GM21423 (cell line): ENCODE measurements around the gene FAM187B.
"Not testable (repeated sequence)": the region's sequence is repeated elsewhere in the genome, so short reads cannot be mapped to it uniquely, and the experiment has no call there.

ENCODE experiments used
- ATAC-seq: cut with Tn5 transposase; IDR thresholded peaks from one replicate; pipeline ENCODE4 v1.9.1; 2021; ENCODE audit warnings: mild to moderate bottlenecking, moderate library complexity; ENCODE audit not compliant: unreplicated experiment

FAM187B gene

DNA sequence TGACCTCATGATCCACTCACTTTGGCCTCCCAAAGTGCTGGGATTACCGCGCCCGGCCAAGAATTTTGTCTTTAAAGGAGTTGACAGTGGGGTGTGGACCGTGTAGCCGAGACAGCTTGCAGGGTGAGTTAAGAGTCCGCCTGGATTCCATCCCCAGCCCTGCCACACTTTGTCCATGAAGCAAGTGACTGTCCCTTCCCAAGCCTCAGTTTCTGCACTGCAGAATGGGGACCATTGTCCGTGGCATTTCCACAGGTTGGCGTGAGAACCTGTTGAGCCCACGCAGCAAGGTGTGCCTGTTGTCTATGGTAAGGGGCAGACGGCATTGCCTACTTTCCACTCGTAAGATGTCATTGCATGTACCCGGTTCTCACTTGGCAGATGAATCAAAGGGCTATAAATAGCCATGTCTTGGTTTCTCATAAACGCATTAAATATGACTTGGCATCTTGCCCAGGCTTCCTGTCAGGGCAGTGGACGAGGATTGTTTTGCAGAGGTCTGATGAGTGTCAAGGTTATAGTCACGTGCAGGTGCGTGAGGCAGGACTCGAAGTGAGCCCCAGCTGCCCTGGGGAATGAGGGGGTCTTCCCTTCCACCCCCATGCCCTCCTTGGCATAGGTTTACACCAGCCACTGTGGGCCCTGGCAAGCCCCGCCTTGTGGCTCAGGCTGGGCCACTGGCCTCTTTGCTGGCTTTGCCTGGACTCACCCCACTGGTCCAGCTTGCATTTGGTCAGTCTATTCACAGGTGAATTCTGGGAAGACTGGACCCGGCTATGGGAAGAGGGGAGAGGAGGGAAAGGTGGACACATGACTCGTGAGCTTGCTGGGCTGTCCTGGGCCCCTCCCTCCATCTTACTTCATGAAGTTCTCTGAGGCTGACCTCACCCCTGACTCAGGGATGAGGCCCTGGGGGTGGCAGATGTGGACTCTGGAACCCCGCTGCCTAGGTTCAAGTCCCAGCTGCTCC lies 14.6 kb downstream of the FAM187B start:
- ATAC-seq, result peak; percentile 51

DNA sequence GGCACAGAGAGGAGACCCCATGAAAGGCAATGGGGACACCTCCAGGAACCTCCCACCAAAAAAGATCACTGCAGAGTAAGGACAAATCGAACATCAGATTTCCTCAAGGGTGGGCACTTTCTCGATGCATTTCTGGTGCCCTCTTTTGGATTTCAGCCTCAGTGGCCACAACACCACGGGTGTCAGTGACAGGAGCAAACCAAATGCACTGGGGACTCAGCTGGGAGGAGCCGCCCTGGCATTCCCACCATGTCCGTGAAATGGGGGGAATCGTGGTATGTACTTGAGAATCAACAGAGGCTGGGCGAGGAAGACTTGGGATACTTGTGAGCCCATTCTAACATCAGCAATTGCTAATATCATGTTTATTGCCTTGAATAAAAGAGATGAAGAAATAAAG lies 16.3 kb downstream of the FAM187B start:
- no peak for ATAC-seq

DNA sequence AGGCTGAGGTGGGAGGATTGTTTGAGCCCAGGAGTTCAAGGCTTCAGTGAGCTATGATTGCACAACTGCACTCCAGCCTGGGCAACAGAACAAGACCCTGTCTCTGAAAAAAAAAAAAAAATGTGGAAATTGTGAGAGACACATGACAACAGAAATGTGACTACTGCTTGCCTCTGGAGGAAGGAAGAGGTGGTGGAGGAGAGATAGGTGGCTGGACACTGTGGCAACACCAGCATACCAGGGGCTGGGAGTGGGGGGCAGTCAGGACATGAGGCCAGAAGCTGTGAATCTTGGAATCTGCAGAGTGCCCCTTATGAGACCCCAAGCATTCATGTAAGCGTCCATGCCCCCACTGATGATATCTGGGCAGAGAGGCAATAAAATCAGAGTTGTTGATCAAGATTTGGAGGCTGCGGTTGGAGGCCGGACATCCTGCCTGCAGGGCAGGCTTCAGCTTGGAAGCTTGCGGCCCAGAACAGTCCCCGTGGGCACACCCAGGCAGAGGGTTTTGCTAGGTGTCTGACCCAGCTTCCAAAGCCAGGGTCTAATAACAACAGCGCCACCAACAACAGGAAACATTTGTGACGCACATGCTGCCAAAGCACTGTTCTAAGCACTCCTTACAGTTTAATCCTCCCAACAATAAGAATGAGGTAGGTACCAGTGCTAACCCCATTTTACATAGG lies 16.9 kb downstream of the FAM187B start:
- no peak for ATAC-seq

DNA sequence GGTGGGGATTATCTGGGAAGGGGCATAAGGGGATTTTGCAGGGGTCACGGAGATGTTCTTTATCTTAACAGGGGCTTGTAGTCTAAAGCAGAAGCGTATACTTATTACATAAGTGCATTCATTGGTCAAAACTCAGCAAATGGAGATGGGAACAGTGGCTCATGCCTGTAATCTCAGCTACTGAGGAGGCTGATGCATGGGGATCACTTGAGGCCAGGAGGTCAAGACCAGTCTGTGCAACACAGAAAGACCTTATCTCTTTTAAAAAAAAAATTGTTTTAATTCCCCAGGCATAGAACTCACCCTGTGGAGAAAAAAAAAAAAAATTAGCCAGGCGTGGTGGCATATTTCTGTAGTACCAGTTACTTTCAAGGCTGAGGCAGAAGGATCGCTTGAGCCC lies 18.9 kb downstream of the FAM187B start:
- no peak for ATAC-seq

DNA sequence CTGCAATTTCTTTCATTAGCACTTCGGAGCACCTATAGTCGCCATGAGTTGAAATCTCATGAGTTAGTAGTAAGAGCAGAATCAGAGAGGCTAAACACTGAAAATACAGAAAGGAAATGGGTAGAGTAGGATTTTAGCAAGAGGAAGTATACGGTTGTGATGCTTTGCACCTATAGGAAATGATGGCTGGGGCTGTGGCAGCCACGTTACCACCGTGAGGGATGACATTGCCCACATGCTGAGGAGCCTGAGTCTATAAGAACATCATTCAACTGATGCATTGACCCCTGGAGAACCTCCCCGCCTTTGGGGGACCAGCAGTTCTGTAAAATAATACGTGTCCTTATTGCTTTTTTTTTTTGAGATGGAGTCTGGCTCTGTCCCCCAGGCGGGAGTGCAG lies 20.4 kb downstream of the FAM187B start:
- ATAC-seq, result no peak

DNA sequence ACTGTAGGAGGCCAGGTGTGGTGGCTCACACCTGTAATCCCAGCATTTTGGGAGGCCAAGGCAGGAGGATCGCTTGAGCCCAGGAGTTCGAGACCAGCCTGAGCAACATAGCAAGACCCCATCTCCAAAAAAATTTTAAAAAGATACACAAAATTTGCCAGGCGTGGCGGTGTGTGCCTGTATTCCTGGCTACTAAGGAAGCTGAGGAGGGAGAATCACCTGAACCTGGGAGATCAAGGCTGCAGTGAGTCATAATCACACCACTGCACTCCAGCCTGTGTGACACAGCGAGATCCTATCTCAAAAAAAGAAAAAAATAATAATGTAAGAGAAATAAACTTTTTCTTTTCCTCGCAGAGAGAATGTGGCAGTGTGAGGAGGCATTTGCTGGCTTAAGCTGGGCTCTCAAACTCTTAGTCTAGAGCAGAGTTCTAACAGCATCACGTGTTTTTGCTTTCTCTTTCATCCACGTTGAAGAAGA lies 21.1 kb downstream of the FAM187B start:
- no peak for ATAC-seq

DNA sequence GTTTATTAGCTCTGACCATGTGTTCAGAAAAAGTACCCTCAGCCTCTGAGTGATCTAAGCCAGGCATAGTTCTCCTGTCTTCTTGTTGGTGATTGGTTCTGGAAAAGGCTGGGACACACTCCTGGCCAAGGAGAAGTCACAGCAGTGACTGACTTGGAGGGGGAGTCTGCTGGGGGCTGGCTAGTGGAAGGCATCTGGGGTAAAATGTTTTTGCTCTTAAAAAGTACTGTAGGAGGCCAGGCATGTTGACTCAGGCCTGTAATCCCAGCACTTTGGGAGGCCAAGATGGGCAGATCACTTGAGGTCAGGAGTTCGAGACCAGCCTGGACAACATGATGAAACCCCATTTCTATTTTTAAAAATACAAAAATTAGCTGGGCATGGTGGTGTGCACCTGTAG lies 21.7 kb downstream of the FAM187B start:
- ATAC-seq, result no peak

DNA sequence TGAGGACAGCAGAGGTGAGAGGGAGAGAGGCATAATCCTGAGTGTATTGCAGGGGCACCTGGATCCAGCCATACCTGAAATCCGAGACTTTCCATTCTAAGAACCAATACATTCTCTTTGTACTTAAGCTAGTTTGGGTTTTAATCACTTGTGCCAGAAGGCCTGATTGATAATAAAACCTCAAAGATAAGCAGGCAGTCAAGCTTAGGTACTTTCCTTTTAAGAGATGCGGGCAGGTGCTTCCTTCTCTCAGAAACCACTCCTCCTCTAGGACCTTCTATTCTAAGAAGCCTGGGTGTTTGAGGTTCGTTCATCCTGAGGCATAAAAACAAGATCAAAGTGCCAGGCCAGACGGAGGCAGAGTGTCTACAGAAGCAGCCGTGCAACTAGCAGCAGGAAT lies 22.2 kb downstream of the FAM187B start:
- ATAC-seq, result no peak

DNA sequence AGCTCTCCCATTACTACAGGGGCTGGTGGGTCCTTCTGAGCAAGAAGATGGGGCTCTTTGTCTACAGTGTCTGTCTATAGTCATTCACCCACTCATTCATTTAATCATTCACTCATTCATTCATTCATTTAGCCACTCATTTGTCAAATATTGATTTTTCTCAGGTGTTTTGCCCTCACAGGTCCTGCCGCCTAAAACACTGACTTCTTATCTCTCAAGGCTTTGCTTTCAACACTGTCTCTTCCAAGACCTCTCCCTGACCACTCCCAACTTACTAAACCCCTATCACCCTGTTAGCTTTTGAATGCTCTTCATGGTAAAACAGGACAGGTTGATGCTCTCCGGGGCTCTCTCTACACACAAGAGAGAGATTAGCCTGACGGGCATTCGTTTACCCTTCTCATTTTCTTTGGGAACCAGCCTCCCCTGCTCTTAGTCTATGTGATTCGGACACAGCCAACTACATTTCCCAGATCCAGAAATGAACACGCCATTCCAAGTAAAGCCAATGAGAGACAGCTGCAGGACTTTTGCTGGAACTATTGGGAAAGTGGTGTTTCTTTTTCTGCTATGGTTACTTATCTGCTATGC lies 22.7 kb downstream of the FAM187B start:
- ATAC-seq, result peak; percentile 19

DNA sequence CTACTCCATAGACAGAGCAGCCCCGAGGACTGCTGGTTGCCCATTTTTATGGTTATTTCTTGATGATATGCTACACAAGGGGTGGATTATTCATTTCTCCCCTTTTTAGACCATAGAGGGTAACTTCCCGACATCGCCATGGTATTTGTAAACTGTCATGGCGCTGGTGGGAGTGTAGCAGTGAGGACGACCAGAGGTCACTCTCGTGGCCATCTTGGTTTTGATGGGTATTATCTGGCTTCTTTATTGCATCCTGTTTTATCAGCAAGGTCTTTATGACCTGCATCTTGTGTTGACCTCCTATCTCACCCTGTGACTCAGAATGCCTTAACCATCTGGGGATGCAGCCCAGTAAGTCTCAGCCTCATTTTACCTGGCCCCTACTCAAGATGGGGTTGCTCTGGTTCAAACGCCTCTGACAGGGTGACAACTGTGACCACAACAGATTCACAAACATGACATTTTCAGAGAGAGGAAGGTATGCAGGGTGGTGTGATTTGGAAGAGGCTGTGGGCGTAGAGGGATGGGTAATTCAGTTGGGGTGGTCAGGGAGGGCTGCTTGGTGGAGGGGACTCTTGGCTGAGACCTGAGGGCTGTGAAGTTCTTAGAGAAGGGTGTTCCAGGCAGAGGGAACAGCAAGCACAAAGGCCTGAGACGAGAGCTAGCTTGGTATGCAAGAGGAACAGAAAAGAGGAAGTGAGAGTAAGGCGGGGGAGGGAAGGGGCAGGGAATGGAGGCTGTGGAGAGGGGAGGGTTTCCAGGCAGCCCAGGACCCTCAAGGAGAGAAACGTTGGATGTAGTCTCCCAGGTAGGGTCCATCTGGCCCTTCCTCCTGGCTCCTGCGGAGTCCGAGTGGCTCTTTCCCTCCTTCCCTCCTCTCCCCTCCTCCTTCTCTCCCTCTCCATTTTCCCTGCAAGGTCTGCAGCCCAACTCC lies 23.5 kb downstream of the FAM187B start:
- ATAC-seq, result peak; percentile 78

DNA sequence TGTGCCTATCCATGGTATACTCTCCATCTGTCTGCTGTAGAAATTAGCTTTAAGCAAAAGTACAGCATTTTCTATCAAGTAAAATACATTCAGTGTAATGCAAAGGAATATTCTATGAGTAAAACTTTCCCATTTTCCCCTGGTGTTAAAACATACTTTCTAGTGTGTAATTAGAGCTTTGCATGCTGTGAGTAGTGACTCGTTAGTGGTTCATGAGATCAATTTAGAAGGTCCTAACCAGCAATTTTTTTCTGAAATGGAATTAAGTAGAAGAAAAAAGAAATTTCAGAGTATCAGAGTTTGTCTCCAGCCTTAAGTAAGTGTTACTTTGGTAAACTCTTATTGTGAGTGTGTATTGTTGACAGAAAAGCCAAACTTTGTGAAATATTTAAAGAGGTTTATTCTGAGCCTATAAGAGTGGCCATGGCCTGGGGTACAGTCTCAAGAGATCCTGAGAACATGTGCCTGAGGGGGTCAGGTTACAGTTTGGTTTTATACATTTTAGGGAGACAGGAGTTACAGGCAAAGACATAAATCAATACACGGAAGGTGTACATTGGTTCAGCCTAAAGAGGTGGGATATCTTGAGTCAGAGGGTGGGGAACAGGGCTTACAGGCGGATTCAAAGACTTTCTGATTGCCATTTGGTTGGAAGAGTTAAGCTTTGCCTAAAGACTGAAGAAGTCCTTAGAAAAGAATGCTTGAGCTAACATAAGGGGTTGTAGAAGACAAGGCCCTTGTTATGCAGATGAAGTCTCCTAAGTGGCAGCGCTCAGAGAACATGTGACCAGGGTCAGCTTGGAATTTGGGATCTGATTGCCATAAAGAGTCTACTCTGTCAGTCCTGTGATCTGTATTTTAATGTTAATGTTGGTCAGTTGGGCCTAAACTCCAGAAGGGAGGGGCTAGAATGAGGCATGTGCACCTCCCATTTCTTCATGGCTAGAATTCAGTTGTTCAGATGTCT lies 25.5 kb downstream of the FAM187B start:
- ATAC-seq, result no peak

DNA sequence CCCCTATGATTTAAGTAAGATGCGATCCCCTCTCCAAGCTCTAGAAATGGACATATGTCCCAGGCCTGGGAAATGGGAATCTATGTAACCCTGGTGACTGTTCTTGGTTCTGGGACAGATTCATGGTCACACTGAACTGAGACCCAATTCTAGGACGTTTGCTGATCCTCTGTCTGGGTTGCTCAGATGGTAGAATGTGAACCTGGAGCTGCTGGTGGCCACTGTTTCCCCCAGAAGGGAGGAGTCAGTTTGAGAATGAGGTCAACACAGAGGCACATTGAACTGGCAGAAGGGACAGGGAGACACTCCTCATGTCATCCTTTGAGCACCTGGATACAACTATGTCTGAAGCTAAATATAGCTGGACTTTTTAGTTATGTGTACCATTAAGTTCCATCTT lies 29.1 kb downstream of the FAM187B start:
- ATAC-seq, result no peak

DNA sequence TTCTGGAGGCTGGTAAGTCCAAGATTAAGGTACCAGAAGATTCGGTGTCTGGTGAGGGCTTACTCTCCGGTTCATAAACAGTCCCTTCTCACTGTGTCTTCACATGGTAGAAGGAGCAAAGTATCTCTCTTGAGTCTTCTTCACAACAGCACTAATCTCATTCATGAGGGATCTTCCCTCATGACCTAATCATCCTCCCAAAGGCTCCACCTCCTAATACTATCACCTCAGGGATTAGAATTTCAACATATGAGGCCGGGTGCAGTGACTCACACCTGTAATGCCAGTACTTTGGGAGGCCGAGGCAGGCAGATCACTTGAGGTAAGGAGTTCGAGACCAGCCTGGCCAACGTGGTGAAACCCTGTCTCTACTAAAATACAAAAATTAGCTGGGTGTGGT lies 31.7 kb downstream of the FAM187B start:
- ATAC-seq, result not testable (repeated sequence)

DNA sequence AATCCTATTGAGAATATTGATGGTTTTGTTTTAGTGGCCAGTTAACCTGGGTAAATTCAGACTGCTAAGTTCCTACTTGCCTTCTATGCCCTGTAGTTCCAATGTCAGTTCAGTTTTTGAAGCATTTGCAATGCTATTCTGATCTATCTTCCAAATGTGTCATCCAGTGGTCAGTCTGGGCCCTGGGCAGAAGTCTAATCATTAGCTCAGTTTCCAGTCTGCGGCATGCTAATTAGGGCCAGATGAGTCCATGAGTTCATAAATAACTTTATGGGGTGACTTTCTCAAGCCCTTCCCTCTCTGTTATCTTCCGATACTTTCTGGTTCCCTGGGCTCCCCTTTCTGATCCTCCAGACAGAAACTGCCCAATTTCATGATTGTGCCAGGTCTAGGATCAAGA lies 32.7 kb downstream of the FAM187B start:
- no peak for ATAC-seq

DNA sequence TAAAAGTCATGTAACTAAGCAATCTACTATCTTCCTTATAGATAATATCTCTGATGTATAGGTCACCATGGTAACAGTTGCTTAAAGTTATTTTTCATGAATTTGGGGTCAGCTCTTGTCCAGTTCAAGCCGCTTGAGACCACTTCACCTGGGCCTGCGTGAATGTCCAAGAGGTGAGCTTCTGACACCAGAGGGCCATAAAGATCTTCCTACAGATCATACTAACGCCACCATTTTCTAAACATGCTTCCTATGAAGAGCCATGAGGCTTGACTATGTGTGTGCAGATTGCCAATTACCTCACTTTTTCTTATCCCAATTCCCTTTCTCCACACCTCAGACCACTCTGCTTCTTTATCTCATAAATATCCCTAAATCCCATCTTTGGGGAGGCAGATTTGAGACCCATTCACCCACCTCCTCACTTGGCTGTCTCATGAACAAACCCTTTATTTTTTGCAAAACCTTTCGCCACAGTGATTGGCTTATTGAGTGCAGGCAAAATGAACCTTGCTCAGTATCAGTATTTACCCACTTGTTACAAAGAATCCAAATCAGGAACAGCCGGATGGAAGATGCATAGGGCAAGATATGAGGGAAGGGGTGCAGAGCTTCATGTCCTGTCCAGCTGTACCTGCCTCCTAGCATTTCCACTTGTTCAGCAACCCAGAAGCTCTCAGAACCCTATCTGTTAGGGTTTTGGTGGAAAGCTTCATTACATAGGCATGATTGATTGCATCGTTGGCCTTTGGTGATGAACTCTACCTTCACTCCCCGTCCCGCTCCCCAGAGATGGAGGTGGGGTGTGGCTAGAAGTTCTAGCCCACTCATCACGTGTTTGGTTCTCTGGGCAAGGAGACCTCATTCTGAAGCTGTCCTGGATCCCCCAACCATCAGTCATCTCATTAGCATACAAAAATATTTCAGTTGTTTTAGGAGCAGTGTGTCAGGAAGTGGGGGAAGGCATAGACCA lies 34.2 kb downstream of the FAM187B start:
- ATAC-seq, result no peak

DNA sequence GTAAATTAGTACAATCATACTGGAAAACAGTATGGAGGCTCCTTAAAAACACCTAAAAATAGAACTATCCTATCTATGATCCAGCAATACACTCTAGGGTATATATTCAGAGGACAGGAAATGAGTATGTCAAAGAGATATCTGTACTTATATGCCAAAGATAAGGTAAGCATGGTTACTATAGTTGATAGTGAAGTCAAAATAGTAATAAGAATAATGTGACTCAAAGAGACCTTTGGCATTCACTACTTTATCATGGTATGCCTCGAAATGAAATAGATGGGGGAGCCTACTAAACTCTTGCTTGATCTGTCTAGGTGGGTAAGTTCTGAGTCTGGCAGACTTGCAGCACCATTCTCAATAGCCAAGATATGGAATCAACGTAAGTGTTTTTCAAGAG lies 43.7 kb downstream of the FAM187B start:
- no peak for ATAC-seq

DNA sequence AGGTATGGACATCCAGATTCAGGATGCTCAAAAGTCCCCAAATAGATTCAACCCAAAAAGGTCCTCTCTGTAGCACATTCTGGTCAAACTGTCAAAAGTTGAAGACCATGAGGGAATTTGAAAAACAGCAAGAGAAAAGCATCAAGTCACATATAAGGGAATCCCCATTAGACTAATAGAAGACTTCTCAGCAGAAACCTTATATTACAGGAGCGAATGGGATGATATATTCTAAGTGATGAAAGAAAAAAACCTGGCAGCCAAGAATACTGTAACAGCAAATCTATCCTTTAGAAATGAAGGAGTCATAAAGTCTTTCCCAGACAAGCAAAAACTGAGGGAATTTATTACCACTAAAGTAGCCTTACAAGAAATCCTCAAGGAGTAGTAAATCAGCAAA lies 44.3 kb downstream of the FAM187B start:
- no peak for ATAC-seq

DNA sequence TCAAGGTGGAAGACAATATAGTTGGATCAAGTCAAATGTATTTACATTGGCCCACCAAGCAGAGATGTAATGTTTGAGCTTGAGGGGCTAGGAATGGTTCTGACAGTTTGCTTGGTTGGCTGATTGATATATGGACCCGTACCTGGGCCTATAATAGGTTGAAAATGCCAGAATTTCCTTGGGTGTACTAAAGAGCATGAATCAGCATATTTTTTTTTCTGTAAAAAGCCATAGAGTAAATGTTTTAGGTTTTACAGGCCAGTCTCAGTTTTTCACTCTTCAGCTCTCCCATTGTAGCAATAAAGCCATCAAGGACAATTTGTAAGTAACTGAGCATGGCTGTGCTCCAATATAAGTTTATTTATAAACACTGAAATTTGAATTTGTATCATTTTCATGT lies 47.2 kb downstream of the FAM187B start:
- no peak for ATAC-seq
